Parathyroid adenoma (tissue), 2 donors: ENCODE results near the gene ARHGAP15.

Source experiments
- H2AFZ ChIP-seq: fragments of 300-600 bp; sonication (generic); one replicate; pipeline ENCODE4 v1.7.0; 2017; ENCODE audit warnings: antibody characterized with exemption, mild to moderate bottlenecking
- H3K27ac ChIP-seq: fragments of 300-600 bp; sonication (generic); one replicate; pipeline ENCODE4 v1.7.0; 2017
- H3K27me3 ChIP-seq: fragments of 300-600 bp; sonication (generic); one replicate; pipeline ENCODE4 v1.7.0; 2017; ENCODE audit warnings: low read length; ENCODE audit not compliant: control insufficient read depth, insufficient read depth
- H3K36me3 ChIP-seq: fragments of 300-600 bp; sonication (generic); one replicate; pipeline ENCODE4 v1.7.0; 2017; ENCODE audit warnings: low read length; ENCODE audit not compliant: control insufficient read depth, insufficient read depth
- H3K4me1 ChIP-seq: fragments of 300-600 bp; sonication (generic); one replicate; pipeline ENCODE4 v1.7.0; 2017; ENCODE audit warnings: control low read depth
- H3K4me2 ChIP-seq: fragments of 300-600 bp; sonication (generic); one replicate; pipeline ENCODE4 v1.7.0; 2017; ENCODE audit warnings: low read length
- H3K4me3 ChIP-seq: fragments of 300-600 bp; sonication (generic); one replicate; pipeline ENCODE4 v1.7.0; 2017; ENCODE audit warnings: low read depth, low read length
- H3K79me2 ChIP-seq: fragments of 300-600 bp; sonication (generic); one replicate; pipeline ENCODE4 v1.7.0; 2017; ENCODE audit warnings: control low read depth
- H3K9ac ChIP-seq: fragments of 300-600 bp; sonication (generic); one replicate; pipeline ENCODE4 v1.7.0; 2017; ENCODE audit warnings: mild to moderate bottlenecking
- H3K9me3 ChIP-seq: fragments of 300-600 bp; sonication (generic); one replicate; pipeline ENCODE4 v1.7.0; 2017; ENCODE audit warnings: low read length; ENCODE audit not compliant: control insufficient read depth
- TF ChIP-seq, protein P1 (sequence below): fragments of 300-600 bp; sonication (generic); IDR thresholded peaks from one replicate; pipeline ENCODE4 v1.7.0; 2017; ENCODE audit warnings: antibody characterized with exemption, mild to moderate bottlenecking
- donor health status: primary hyperparathyroidism.

ARHGAP15 gene

DNA sequence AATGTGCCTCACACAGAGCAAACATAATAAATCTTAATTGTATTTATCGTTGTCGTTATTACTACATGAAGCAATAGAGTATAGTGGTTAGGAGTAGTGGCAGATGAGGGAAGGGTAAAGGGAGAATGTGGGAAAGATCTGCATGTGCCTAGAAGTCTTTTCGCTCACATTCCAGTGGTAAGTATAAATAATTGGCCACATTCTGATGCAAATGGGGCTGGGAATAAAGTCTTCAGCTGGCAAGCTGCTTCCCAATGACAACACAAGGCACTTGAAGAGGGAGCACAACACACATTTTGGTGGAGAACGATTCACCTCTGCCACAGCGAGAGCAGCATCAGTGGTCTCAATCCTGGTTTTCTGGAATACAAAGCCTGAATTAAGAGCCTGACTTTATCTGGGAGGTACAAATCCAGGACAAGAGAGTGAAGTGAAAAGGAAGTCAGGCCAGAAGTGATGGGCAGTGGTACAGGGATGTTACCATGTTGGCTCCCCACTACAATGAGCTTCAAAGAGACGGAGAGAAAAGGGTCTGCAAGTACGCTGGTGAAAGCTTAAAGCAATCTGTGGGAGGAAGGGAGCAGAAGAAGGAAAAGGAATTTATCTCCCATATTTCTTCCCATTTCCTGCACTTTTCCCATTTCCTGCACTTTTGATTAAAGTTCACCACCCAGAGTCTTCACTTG lies 112.3 kb downstream of the ARHGAP15 start:
- TF ChIP-seq, protein P1, sequence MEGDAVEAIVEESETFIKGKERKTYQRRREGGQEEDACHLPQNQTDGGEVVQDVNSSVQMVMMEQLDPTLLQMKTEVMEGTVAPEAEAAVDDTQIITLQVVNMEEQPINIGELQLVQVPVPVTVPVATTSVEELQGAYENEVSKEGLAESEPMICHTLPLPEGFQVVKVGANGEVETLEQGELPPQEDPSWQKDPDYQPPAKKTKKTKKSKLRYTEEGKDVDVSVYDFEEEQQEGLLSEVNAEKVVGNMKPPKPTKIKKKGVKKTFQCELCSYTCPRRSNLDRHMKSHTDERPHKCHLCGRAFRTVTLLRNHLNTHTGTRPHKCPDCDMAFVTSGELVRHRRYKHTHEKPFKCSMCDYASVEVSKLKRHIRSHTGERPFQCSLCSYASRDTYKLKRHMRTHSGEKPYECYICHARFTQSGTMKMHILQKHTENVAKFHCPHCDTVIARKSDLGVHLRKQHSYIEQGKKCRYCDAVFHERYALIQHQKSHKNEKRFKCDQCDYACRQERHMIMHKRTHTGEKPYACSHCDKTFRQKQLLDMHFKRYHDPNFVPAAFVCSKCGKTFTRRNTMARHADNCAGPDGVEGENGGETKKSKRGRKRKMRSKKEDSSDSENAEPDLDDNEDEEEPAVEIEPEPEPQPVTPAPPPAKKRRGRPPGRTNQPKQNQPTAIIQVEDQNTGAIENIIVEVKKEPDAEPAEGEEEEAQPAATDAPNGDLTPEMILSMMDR, result no peak
- no peak overlapping the region for H2AFZ ChIP-seq
- no peaks in the 10 kb centered on the region for H3K9me3 ChIP-seq
- no peak overlapping the region for H3K4me3 ChIP-seq
- no peaks in the 10 kb centered on the region for H3K4me1 ChIP-seq
- no peaks in the 10 kb centered on the region for H3K36me3 ChIP-seq
- H3K27ac ChIP-seq, result no peak overlapping the region
- no peak overlapping the region for H3K9ac ChIP-seq
- H3K27me3 ChIP-seq, result no peaks in the 10 kb centered on the region
- no peaks in the 10 kb centered on the region for H3K79me2 ChIP-seq
- H3K4me2 ChIP-seq, result no peak overlapping the region

DNA sequence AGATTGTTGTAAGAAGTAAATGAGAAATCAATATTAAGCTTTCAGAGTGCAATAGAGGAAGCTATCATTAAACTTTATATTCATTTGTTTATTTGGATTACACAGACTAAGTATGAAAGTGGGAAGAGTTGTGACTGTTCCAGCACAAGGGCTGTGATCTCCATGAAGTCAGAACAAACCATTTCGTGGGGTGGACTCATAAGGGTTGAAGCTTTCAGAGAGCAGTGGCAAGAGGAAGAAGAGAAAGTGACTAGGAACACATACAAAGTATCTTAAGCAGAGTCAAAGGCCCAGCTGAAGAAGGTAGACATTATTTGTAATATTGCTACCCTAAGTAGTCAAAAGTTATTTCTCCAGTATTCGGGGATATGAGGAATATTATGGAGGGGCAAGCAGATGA lies 117.0 kb downstream of the ARHGAP15 start:
- Histone ChIP-seq H3K27me3 (no peaks in the 10 kb centered on the region), H3K4me2 (no peak overlapping the region), H3K36me3 (no peaks in the 10 kb centered on the region), H2AFZ (no peak overlapping the region), H3K79me2 (no peaks in the 10 kb centered on the region), H3K9ac (no peak overlapping the region), H3K4me1 (no peaks in the 10 kb centered on the region), H3K27ac (no peak overlapping the region), H3K9me3 (no peaks in the 10 kb centered on the region), H3K4me3 (no peak overlapping the region)
- TF ChIP-seq, protein P1, result no peak

DNA sequence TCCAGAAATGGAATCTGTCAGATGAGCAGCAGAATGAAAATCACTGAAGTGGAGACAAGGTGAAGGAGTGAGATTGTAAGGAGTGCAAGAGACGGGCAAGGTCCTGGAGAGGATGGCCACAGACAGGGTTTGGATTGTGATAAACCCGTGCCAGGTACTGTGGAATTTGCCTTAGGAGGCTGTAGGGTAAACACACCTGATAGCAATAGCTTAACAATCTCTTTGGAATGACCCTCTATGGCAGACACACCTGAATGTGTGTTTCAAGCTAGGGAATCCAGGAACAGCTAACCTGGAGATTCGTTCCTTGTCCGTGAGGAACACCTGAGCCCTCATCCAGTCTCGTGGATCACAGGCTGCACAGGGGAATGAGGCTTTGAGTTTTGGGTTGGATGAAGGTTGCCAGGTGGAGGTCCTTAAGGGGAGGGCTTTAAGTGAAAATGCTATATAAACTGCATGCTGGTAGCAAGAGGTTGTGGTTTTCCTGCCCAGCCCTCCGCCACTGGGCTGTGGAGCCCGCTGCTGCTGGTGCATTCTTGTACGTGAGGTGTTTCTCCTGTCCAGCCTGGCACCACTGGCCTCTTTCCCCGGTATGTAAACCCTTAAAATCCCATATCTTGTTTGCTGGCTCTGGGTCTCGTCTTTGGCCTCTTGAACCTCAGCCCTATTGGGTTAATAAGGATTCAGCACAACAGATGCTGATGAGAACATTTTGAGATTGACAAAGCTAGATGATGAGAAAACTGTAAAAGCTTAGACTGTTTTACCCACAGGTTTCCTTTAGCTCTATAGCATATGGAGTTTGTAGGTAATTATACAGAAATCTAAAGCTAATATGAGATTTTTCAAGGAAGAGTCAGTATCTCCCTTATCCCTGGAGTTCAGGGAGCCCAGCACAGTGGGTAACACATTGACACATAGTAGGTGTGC lies 117.9 kb downstream of the ARHGAP15 start:
- Histone ChIP-seq H3K36me3 (no peaks in the 10 kb centered on the region), H3K27ac (no peak overlapping the region), H3K4me2 (no peak overlapping the region), H3K79me2 (no peaks in the 10 kb centered on the region), H3K4me1 (no peaks in the 10 kb centered on the region), H3K4me3 (no peak overlapping the region), H2AFZ (no peak overlapping the region), H3K27me3 (no peaks in the 10 kb centered on the region), H3K9ac (no peak overlapping the region), H3K9me3 (no peaks in the 10 kb centered on the region)
- TF ChIP-seq, protein P1, result no peak

DNA sequence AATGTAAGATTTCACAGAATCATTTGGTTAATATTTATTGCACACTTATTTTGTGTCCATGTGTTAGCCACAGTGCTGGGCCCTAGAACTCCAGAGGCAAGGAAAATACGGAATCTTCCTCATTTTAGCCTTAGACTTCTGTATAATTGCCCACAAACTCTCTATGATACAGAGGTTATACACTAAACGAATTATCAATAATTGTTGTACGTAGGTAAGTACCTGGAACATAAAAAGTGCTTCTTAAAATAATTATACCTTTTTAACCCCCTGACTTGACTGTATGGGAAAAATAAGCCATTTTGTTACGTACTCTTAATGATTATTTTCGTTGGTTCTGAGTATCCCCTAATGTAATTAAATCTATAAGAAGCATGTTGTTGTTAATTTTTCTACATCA lies 119.4 kb downstream of the ARHGAP15 start:
- no peak overlapping the region for H3K9ac ChIP-seq
- H3K4me3 ChIP-seq, result no peak overlapping the region
- no peak overlapping the region for H3K27ac ChIP-seq
- no peak overlapping the region for H2AFZ ChIP-seq
- no peaks in the 10 kb centered on the region for H3K4me1 ChIP-seq
- no peak overlapping the region for H3K4me2 ChIP-seq
- TF ChIP-seq, protein P1, result no peak
- no peaks in the 10 kb centered on the region for H3K27me3 ChIP-seq
- H3K79me2 ChIP-seq, result no peaks in the 10 kb centered on the region
- H3K36me3 ChIP-seq, result no peaks in the 10 kb centered on the region
- H3K9me3 ChIP-seq, result no peaks in the 10 kb centered on the region
